ENCODE results near the gene UTP15.

UTP15 gene

DNA sequence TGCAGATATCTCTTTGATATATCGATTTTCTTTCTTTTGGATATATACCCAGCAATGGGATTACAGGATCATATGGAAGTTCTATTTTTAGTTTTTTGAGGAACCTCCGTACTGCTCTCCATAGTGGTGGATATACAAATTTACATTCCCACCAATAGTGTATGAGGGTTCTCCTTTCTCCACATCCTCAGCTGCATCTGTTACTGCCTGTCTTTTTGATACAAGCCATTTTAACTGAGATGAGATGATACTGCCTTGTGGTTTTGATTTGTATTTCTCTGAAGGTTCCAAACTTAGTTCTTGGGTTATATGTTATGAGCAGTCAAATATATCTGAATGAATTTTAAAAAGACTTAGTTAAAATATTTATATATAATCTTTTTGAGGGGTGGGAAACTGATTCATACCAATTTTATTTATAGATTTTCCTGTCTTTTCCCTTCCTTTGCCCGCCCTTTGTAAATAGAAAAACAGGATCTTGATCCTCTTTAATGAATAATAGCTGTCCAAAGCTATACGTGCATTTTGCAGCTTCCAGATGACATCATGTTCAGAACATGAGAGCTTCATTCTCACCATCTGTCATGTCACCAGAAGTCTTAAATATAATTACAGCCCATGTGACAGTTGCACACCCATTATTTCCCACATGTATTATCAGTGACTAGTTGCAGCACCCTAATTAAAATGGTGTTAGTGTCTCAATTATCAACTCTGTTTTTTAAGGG lies 54.2 kb downstream of the UTP15 start:
- TF ChIP-seq, protein P1, sequence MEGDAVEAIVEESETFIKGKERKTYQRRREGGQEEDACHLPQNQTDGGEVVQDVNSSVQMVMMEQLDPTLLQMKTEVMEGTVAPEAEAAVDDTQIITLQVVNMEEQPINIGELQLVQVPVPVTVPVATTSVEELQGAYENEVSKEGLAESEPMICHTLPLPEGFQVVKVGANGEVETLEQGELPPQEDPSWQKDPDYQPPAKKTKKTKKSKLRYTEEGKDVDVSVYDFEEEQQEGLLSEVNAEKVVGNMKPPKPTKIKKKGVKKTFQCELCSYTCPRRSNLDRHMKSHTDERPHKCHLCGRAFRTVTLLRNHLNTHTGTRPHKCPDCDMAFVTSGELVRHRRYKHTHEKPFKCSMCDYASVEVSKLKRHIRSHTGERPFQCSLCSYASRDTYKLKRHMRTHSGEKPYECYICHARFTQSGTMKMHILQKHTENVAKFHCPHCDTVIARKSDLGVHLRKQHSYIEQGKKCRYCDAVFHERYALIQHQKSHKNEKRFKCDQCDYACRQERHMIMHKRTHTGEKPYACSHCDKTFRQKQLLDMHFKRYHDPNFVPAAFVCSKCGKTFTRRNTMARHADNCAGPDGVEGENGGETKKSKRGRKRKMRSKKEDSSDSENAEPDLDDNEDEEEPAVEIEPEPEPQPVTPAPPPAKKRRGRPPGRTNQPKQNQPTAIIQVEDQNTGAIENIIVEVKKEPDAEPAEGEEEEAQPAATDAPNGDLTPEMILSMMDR (IDR thresholded peaks at IDR 0.05; ENCODE audit: insufficient read depth, low read length, poor library complexity, severe bottlenecking) = no peak
- Histone ChIP-seq H3K4me3 (replicated peaks; ENCODE audit: low read depth, low read length) (no peak overlapping the region), H3K27me3 (replicated peaks; ENCODE audit: control insufficient read depth, insufficient read depth, low read length) (no peaks in the 10 kb centered on the region), H3K36me3 (ENCODE audit: control insufficient read depth, insufficient read depth, low read length) (no peaks in the 10 kb centered on the region)
- DNase-seq (ENCODE audit: extremely low read depth, insufficient read length) = no peak

GRCh38 chr5:73620334-73620687 lies 54.8 kb downstream of the UTP15 start:
- no peak for DNase-seq (ENCODE audit: extremely low read depth, insufficient read length)
- no peaks in the 10 kb centered on the region for H3K27me3 ChIP-seq (replicated peaks; ENCODE audit: control insufficient read depth, insufficient read depth, low read length)
- H3K36me3 ChIP-seq (ENCODE audit: control insufficient read depth, insufficient read depth, low read length) = no peaks in the 10 kb centered on the region
- H3K4me3 ChIP-seq (replicated peaks; ENCODE audit: low read depth, low read length) = no peak overlapping the region
- TF ChIP-seq, protein P1 (IDR thresholded peaks at IDR 0.05; ENCODE audit: insufficient read depth, low read length, poor library complexity, severe bottlenecking) = no peak

- H3K27me3 ChIP-seq (replicated peaks; ENCODE audit: control insufficient read depth, insufficient read depth, low read length) = no peaks in the 10 kb centered on the region; the same call in 1 of the 2 replicates
- no peak for DNase-seq (ENCODE audit: extremely low read depth, insufficient read length)
- H3K36me3 ChIP-seq (ENCODE audit: control insufficient read depth, insufficient read depth, low read length) = no peaks in the 10 kb centered on the region
- TF ChIP-seq, protein P1 (IDR thresholded peaks at IDR 0.05; ENCODE audit: insufficient read depth, low read length, poor library complexity, severe bottlenecking) = no peak
- H3K4me3 ChIP-seq (replicated peaks; ENCODE audit: low read depth, low read length) = no peak overlapping the region
Observed at GRCh38 chr5:73623060-73623459, 57.5 kb downstream of the UTP15 start.

DNA sequence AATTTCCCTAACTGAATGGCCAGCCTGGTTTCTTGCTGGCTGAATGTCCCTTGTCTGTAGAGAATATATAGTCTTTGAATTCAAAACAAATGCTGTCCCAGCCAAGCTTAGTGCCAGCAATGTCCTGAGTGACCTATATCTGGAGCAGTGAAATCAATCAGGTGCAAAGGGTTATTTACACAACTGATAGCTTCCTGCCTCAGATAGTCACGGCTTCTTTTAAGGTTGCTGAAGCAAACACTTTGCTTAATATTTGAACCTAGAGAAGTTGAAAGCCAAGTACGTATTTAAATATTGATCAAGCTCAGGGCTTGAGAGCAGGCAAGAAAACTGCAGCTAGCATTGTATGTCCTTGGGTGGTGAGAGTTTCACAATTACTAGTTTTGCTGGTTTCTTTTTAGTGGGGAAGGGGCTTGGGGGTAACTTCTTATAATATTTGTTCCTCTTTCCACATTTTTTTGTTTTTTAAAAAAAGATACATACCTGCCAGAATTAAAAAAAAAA lies 58.4 kb downstream of the UTP15 start:
- H3K4me3 ChIP-seq (replicated peaks; ENCODE audit: low read depth, low read length) = no peak overlapping the region
- H3K36me3 ChIP-seq (ENCODE audit: control insufficient read depth, insufficient read depth, low read length) = no peaks in the 10 kb centered on the region
- no peaks in the 10 kb centered on the region; the same call in 1 of the 2 replicates for H3K27me3 ChIP-seq (replicated peaks; ENCODE audit: control insufficient read depth, insufficient read depth, low read length)
- TF ChIP-seq, protein P1 (IDR thresholded peaks at IDR 0.05; ENCODE audit: insufficient read depth, low read length, poor library complexity, severe bottlenecking) = no peak
- no peak for DNase-seq (ENCODE audit: extremely low read depth, insufficient read length)

DNA sequence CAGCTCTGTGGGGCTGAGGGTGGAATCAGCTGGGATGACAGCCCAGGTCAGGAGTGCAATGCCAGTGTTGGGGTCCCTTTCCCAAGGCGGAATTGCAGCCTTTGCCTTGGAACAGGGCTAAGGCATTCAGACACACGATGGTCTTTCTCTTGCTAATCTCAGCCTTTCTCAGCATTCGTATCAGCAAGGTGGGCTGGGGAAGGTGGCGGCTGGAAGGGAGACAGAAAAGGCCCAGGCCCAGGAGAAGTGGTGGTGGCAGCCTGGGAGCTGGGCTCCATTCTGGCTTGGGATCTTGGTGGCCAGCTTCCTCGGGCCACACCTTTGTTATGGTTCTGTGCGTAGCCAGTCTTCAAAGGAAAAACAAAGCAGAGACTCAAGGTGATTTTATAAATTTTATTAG lies 59.3 kb downstream of the UTP15 start:
- TF ChIP-seq, protein P1 (IDR thresholded peaks at IDR 0.05; ENCODE audit: insufficient read depth, low read length, poor library complexity, severe bottlenecking) = no peak
- H3K4me3 ChIP-seq (replicated peaks; ENCODE audit: low read depth, low read length) = no peak overlapping the region
- DNase-seq (ENCODE audit: extremely low read depth, insufficient read length) = no peak
- H3K36me3 ChIP-seq (ENCODE audit: control insufficient read depth, insufficient read depth, low read length) = no peaks in the 10 kb centered on the region
- H3K27me3 ChIP-seq (replicated peaks; ENCODE audit: control insufficient read depth, insufficient read depth, low read length) = no peaks in the 10 kb centered on the region; the same call in 1 of the 2 replicates
